CD8-positive, alpha-beta memory T cell (primary cell): ENCODE data around the gene EFNA5. TPM values are rescaled to one million over a fixed set of nuclear protein-coding genes. Genes with fewer than 3 reads are reported as not detected.

Source experiments
- CTCF ChIA-PET: fragments of 350-600 bp; sonication (Branson Sonifier 250); formaldehyde crosslinking; loops from one replicate; lab custom pipeline; 2021; ENCODE audit warnings: antibody characterized with exemption; lab: Charles Lee
- POLR2A ChIA-PET: fragments of 350-600 bp; sonication (Branson Sonifier 250); formaldehyde crosslinking; loops from one replicate; lab custom pipeline; 2021; ENCODE audit warnings: antibody characterized with exemption; lab: Charles Lee
- DNase-seq, 5 donors: peaks; one replicate each; pipeline versions ENCODE4 v3.0.0 to v3.0.0-alpha.2; 2020 to 2022; ENCODE audit warnings: mixed read lengths in 1 of 5
- H3K27ac ChIP-seq: one replicate; pipeline ENCODE4 v1.7.0; 2013; ENCODE audit warnings: low read depth, mild to moderate bottlenecking, low read length, moderate library complexity
- H3K27me3 ChIP-seq: 2 replicates; pipeline ENCODE4 v1.7.0; 2013; ENCODE audit warnings: low read length, mild to moderate bottlenecking; ENCODE audit not compliant: insufficient read depth, poor library complexity, severe bottlenecking
- H3K36me3 ChIP-seq: 2 replicates; pipeline ENCODE4 v1.7.0; 2013; ENCODE audit warnings: mild to moderate bottlenecking, low read length, moderate library complexity; ENCODE audit not compliant: insufficient read depth
- H3K4me1 ChIP-seq: 2 replicates; pipeline ENCODE4 v1.7.0; 2013; ENCODE audit warnings: mild to moderate bottlenecking, low read length, moderate library complexity; ENCODE audit not compliant: insufficient read depth
- H3K4me3 ChIP-seq: 2 replicates; pipeline ENCODE4 v1.7.0; 2013; ENCODE audit warnings: mild to moderate bottlenecking, low read length
- H3K9me3 ChIP-seq: 2 replicates; pipeline ENCODE4 v1.7.0; 2013; ENCODE audit warnings: mild to moderate bottlenecking, low read length
- H3K27ac Mint-ChIP-seq, 8 donors: one replicate each; pipeline ENCODE4 v1.8.0; 2020 to 2021; ENCODE audit warnings: mixed read lengths in 8 of 8, mild to moderate bottlenecking in 6 of 8, inconsistent platforms in 3 of 8, moderate library complexity in 3 of 8
- H3K27me3 Mint-ChIP-seq, 2 donors: one replicate each; pipeline ENCODE4 v1.8.0; 2020 to 2021; ENCODE audit warnings: mixed read lengths in 2 of 2, mild to moderate bottlenecking in 1 of 2, moderate library complexity in 1 of 2
- H3K36me3 Mint-ChIP-seq, 3 donors: one replicate each; pipeline ENCODE4 v1.8.0; 2020 to 2021; ENCODE audit warnings: mixed read lengths in 3 of 3, inconsistent platforms in 1 of 3, mild to moderate bottlenecking in 1 of 3
- H3K4me1 Mint-ChIP-seq, 3 donors: one replicate each; pipeline ENCODE4 v1.8.0; 2020 to 2021; ENCODE audit warnings: mixed read lengths in 3 of 3, inconsistent platforms in 1 of 3, mild to moderate bottlenecking in 1 of 3
- H3K4me3 Mint-ChIP-seq, 7 donors: one replicate each; pipeline ENCODE4 v1.8.0; 2020 to 2021; ENCODE audit warnings: mixed read lengths in 7 of 7, mild to moderate bottlenecking in 6 of 7, moderate library complexity in 4 of 7, inconsistent platforms in 2 of 7
- H3K9me3 Mint-ChIP-seq, 5 donors: one replicate each; pipeline ENCODE4 v1.8.0; 2020 to 2022; ENCODE audit warnings: mixed read lengths in 5 of 5, mild to moderate bottlenecking in 3 of 5, moderate library complexity in 2 of 5, inconsistent platforms in 1 of 5
- polyA plus RNA-seq: library from polyadenylated mRNA; unstranded; fragments of 300-500 nt; fragmentation: Illumina TruSeq; gene quantifications from one replicate; pipeline ENCODE4 v1.2.3, GENCODE V29; 2021
- total RNA-seq, 2 experiments: library from RNA; stranded (reverse); gene quantifications; one replicate each; pipeline ENCODE4 v1.2.3, GENCODE V29; 2021

EFNA5 gene
- total and polyA plus RNA-seq, 3 experiments from 2014 or later, result 0.21 TPM; not detected in 2

GRCh38 chr5:107510125-107510524, 160.6 kb downstream of the EFNA5 start:
- no peaks in the 10 kb centered on the region for H3K9me3 ChIP-seq
- no peaks in the 10 kb centered on the region for H3K36me3 ChIP-seq
- no peaks in the 10 kb centered on the region for H3K27me3 ChIP-seq
- no peaks in the 10 kb centered on the region for H3K36me3 Mint-ChIP-seq
- no peak overlapping the region for H3K4me3 Mint-ChIP-seq
- H3K27ac Mint-ChIP-seq, result no peak overlapping the region
- ChIA-PET POLR2A (no interaction called here), CTCF (no interaction called here)
- no peak for DNase-seq
- H3K27me3 Mint-ChIP-seq, result peaks cover 0 to 2% of the 10 kb centered on the region in 2 donors
- H3K27ac ChIP-seq, result no peak overlapping the region
- no peak overlapping the region for H3K4me3 ChIP-seq
- peaks cover 0 to 2% (median 0%) of the 10 kb centered on the region in 5 donors for H3K9me3 Mint-ChIP-seq
- H3K4me1 ChIP-seq, result no peaks in the 10 kb centered on the region
- H3K4me1 Mint-ChIP-seq, result no peaks in the 10 kb centered on the region

- POLR2A ChIA-PET, result no interaction called here
- Mint-ChIP-seq H3K36me3 (peaks cover 0 to 2% (median 0%) of the 10 kb centered on the region in 3 donors), H3K4me3 (no peak overlapping the region), H3K27ac (no peak overlapping the region), H3K4me1 (peaks cover 0 to under 1% (median 0%) of the 10 kb centered on the region in 3 donors), H3K27me3 (peaks cover 0 to 2% of the 10 kb centered on the region in 2 donors), H3K9me3 (peaks cover 0 to 2% (median 0%) of the 10 kb centered on the region in 5 donors)
- H3K27me3 ChIP-seq, result no peaks in the 10 kb centered on the region
- CTCF ChIA-PET, result no interaction called here
- no peaks in the 10 kb centered on the region for H3K4me1 ChIP-seq
- no peak overlapping the region for H3K27ac ChIP-seq
- H3K4me3 ChIP-seq, result no peak overlapping the region
- DNase-seq, result no peak
- H3K36me3 ChIP-seq, result no peaks in the 10 kb centered on the region
- no peaks in the 10 kb centered on the region for H3K9me3 ChIP-seq
Observed at GRCh38 chr5:107508097-107508496, 162.6 kb downstream of the EFNA5 start.

- H3K27me3 ChIP-seq, result no peaks in the 10 kb centered on the region
- no peak for DNase-seq
- Mint-ChIP-seq H3K4me3 (no peak overlapping the region), H3K27me3 (peaks cover 0 to 10% of the 10 kb centered on the region in 2 donors), H3K9me3 (peaks cover 0 to 2% (median 0%) of the 10 kb centered on the region in 5 donors), H3K36me3 (peaks cover 0 to 8% (median 0%) of the 10 kb centered on the region in 3 donors), H3K27ac (peak overlapping the region in 1 of 8 donors; percentile 47), H3K4me1 (peaks cover 8 to 15% (median 10%) of the 10 kb centered on the region in 3 donors)
- ChIA-PET CTCF (no interaction called here), POLR2A (no interaction called here)
- H3K4me3 ChIP-seq, result no peak overlapping the region
- H3K27ac ChIP-seq, result no peak overlapping the region
- no peaks in the 10 kb centered on the region for H3K36me3 ChIP-seq
- H3K9me3 ChIP-seq, result no peaks in the 10 kb centered on the region
- H3K4me1 ChIP-seq, result peaks cover 4% of the 10 kb centered on the region
Observed at GRCh38 chr5:107505763-107506534, 164.8 kb downstream of the EFNA5 start.

- H3K27ac Mint-ChIP-seq, result no peak overlapping the region
- H3K9me3 Mint-ChIP-seq, result no peaks in the 10 kb centered on the region
- H3K36me3 Mint-ChIP-seq, result peaks cover 0 to 8% (median 0%) of the 10 kb centered on the region in 3 donors
- no peaks in the 10 kb centered on the region for H3K9me3 ChIP-seq
- POLR2A ChIA-PET, result no interaction called here
- CTCF ChIA-PET, result no interaction called here
- H3K4me1 Mint-ChIP-seq, result peaks cover 10 to 15% (median 12%) of the 10 kb centered on the region in 3 donors
- no peaks in the 10 kb centered on the region for H3K27me3 ChIP-seq
- no peak for DNase-seq
- peaks cover 4% of the 10 kb centered on the region for H3K4me1 ChIP-seq
- H3K4me3 ChIP-seq, result no peak overlapping the region
- H3K36me3 ChIP-seq, result no peaks in the 10 kb centered on the region
- H3K4me3 Mint-ChIP-seq, result no peak overlapping the region
- H3K27me3 Mint-ChIP-seq, result peaks cover 0 to 10% of the 10 kb centered on the region in 2 donors
- H3K27ac ChIP-seq, result no peak overlapping the region
Observed at GRCh38 chr5:107504424-107504823, 166.3 kb downstream of the EFNA5 start.

GRCh38 chr5:107502676-107503060, 168.1 kb downstream of the EFNA5 start:
- no peak overlapping the region for H3K4me3 ChIP-seq
- peaks cover 10 to 15% (median 12%) of the 10 kb centered on the region in 3 donors for H3K4me1 Mint-ChIP-seq
- H3K36me3 Mint-ChIP-seq, result peaks cover 0 to 8% (median 0%) of the 10 kb centered on the region in 3 donors
- H3K27me3 ChIP-seq, result no peaks in the 10 kb centered on the region
- ChIA-PET CTCF (no interaction called here), POLR2A (no interaction called here)
- H3K36me3 ChIP-seq, result no peaks in the 10 kb centered on the region
- DNase-seq, result no peak
- peak overlapping the region in 3 of 8 donors; percentile 58 to 92 (median 70) for H3K27ac Mint-ChIP-seq
- H3K4me3 Mint-ChIP-seq, result peak overlapping the region in 1 of 7 donors; percentile 67
- peaks cover 0 to 10% of the 10 kb centered on the region in 2 donors for H3K27me3 Mint-ChIP-seq
- H3K27ac ChIP-seq, result no peak overlapping the region
- H3K4me1 ChIP-seq, result peaks cover 4% of the 10 kb centered on the region
- H3K9me3 ChIP-seq, result no peaks in the 10 kb centered on the region
- H3K9me3 Mint-ChIP-seq, result no peaks in the 10 kb centered on the region

- Histone ChIP-seq H3K4me1 (peaks cover 4% of the 10 kb centered on the region), H3K4me3 (no peak overlapping the region), H3K27ac (no peak overlapping the region), H3K27me3 (no peaks in the 10 kb centered on the region), H3K9me3 (no peaks in the 10 kb centered on the region), H3K36me3 (no peaks in the 10 kb centered on the region)
- H3K4me1 Mint-ChIP-seq, result peaks cover 10 to 15% (median 12%) of the 10 kb centered on the region in 3 donors
- ChIA-PET CTCF (no interaction called here), POLR2A (no interaction called here)
- peak in 1 of 5 donors; percentile 6 for DNase-seq
- peak overlapping the region in 6 of 8 donors; percentile 58 to 92 (median 66) for H3K27ac Mint-ChIP-seq
- peaks cover 0 to 10% of the 10 kb centered on the region in 2 donors for H3K27me3 Mint-ChIP-seq
- H3K9me3 Mint-ChIP-seq, result no peaks in the 10 kb centered on the region
- H3K36me3 Mint-ChIP-seq, result peaks cover 0 to 8% (median 0%) of the 10 kb centered on the region in 3 donors
- peak overlapping the region in 6 of 7 donors; percentile 55 to 82 (median 62) for H3K4me3 Mint-ChIP-seq
Observed at GRCh38 chr5:107501965-107502675, 168.6 kb downstream of the EFNA5 start.

GRCh38 chr5:107500840-107501239, 169.9 kb downstream of the EFNA5 start:
- no peaks in the 10 kb centered on the region for H3K9me3 ChIP-seq
- Mint-ChIP-seq H3K27me3 (peaks cover 0 to 10% of the 10 kb centered on the region in 2 donors), H3K27ac (no peak overlapping the region), H3K9me3 (no peaks in the 10 kb centered on the region), H3K36me3 (peaks cover 0 to 8% (median 0%) of the 10 kb centered on the region in 3 donors), H3K4me1 (peaks cover 10 to 15% (median 12%) of the 10 kb centered on the region in 3 donors), H3K4me3 (no peak overlapping the region)
- H3K4me3 ChIP-seq, result no peak overlapping the region
- no peak for DNase-seq
- H3K27ac ChIP-seq, result no peak overlapping the region
- no peaks in the 10 kb centered on the region for H3K36me3 ChIP-seq
- peaks cover 4% of the 10 kb centered on the region for H3K4me1 ChIP-seq
- POLR2A ChIA-PET, result no interaction called here
- CTCF ChIA-PET, result no interaction called here
- H3K27me3 ChIP-seq, result no peaks in the 10 kb centered on the region

GRCh38 chr5:107500347-107500746, 170.4 kb downstream of the EFNA5 start:
- CTCF ChIA-PET, result no interaction called here
- DNase-seq, result no peak
- Histone ChIP-seq H3K27ac (no peak overlapping the region), H3K36me3 (no peaks in the 10 kb centered on the region), H3K4me1 (peaks cover 4% of the 10 kb centered on the region), H3K9me3 (no peaks in the 10 kb centered on the region), H3K4me3 (no peak overlapping the region), H3K27me3 (no peaks in the 10 kb centered on the region)
- H3K27ac Mint-ChIP-seq, result peak overlapping the region in 1 of 8 donors; percentile 51
- peaks cover 0 to 8% (median 0%) of the 10 kb centered on the region in 3 donors for H3K36me3 Mint-ChIP-seq
- POLR2A ChIA-PET, result no interaction called here
- H3K9me3 Mint-ChIP-seq, result no peaks in the 10 kb centered on the region
- peaks cover 0 to 10% of the 10 kb centered on the region in 2 donors for H3K27me3 Mint-ChIP-seq
- H3K4me1 Mint-ChIP-seq, result peaks cover 10 to 15% (median 12%) of the 10 kb centered on the region in 3 donors
- H3K4me3 Mint-ChIP-seq, result no peak overlapping the region
